GM20431 (cell line): Measurements from ENCODE around the gene PARN.

Source experiments
- in situ Hi-C: fragments of 300-500 bp; cut with MseI, MboI; formaldehyde crosslinking; loops from one replicate; pipeline ENCODE4 v1.15.0; 2020; ENCODE audit warnings: low sequenced_read_pairs; ENCODE audit not compliant: unreplicated experiment

The PARN gene

GRCh38 chr16:14485811-14486519, 144.1 kb downstream of the PARN start:
- in situ Hi-C loops = no loop called here

GRCh38 chr16:14485121-14485551, 144.9 kb downstream of the PARN start:
- in situ Hi-C loops = no loop called here

- in situ Hi-C loops = no loop called here
Measured at GRCh38 chr16:14483819-14484385, 146.2 kb downstream of the PARN start.

GRCh38 chr16:14476183-14476582, 153.9 kb downstream of the PARN start:
- in situ Hi-C loops = no loop called here

GRCh38 chr16:14475370-14476139, 154.5 kb downstream of the PARN start:
- in situ Hi-C loops = no loop called here

- in situ Hi-C loops = no loop called here
Measured at GRCh38 chr16:14473488-14473887, 156.6 kb downstream of the PARN start.

- in situ Hi-C loops = no loop called here
Measured at GRCh38 chr16:14472357-14472756, 157.7 kb downstream of the PARN start.

- in situ Hi-C loops = no loop called here
Measured at GRCh38 chr16:14470788-14471187, 159.3 kb downstream of the PARN start.

- in situ Hi-C loops = no loop called here
Measured at GRCh38 chr16:14465799-14466198, 164.3 kb downstream of the PARN start.

- in situ Hi-C loops = no loop called here
Measured at GRCh38 chr16:14464796-14465195, 165.3 kb downstream of the PARN start.

GRCh38 chr16:14464192-14464591, 165.9 kb downstream of the PARN start:
- in situ Hi-C loops = no loop called here

GRCh38 chr16:14462811-14463210, 167.2 kb downstream of the PARN start:
- in situ Hi-C loops = no loop called here

- in situ Hi-C loops = no loop called here
Measured at GRCh38 chr16:14460726-14461125, 169.3 kb downstream of the PARN start.

GRCh38 chr16:14458576-14458975, 171.5 kb downstream of the PARN start:
- in situ Hi-C loops = no loop called here

- in situ Hi-C loops = no loop called here
Measured at GRCh38 chr16:14456793-14457481, 173.1 kb downstream of the PARN start.

GRCh38 chr16:14455573-14455972, 174.5 kb downstream of the PARN start:
- in situ Hi-C loops = no loop called here

- in situ Hi-C loops = no loop called here
Measured at GRCh38 chr16:14454391-14454790, 175.7 kb downstream of the PARN start.

GRCh38 chr16:14452066-14452465, 178.0 kb downstream of the PARN start:
- in situ Hi-C loops = no loop called here

GRCh38 chr16:14450846-14451245, 179.2 kb downstream of the PARN start:
- in situ Hi-C loops = no loop called here

GRCh38 chr16:14449790-14450480, 180.1 kb downstream of the PARN start:
- in situ Hi-C loops = no loop called here
